Measurements from ENCODE around the gene NDST1.

DNA sequence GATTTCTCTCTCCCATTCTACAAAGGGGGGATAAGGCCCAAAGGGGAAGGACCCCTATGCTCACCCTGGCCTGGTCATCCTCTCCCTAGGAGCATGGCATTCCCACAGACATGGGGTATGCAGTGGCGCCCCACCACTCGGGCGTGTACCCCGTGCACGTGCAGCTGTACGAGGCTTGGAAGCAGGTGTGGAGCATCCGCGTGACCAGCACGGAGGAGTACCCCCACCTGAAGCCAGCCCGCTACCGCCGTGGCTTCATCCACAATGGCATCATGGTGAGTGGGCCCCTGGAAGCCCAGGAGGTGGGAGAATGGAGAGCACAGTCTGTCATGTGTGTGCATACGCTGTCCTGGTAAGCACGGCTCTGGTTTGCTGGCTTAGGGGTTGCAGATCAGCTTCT is 27.7 kb downstream of the NDST1 start:
- TF ChIP-seq, protein P1, sequence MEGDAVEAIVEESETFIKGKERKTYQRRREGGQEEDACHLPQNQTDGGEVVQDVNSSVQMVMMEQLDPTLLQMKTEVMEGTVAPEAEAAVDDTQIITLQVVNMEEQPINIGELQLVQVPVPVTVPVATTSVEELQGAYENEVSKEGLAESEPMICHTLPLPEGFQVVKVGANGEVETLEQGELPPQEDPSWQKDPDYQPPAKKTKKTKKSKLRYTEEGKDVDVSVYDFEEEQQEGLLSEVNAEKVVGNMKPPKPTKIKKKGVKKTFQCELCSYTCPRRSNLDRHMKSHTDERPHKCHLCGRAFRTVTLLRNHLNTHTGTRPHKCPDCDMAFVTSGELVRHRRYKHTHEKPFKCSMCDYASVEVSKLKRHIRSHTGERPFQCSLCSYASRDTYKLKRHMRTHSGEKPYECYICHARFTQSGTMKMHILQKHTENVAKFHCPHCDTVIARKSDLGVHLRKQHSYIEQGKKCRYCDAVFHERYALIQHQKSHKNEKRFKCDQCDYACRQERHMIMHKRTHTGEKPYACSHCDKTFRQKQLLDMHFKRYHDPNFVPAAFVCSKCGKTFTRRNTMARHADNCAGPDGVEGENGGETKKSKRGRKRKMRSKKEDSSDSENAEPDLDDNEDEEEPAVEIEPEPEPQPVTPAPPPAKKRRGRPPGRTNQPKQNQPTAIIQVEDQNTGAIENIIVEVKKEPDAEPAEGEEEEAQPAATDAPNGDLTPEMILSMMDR (IDR thresholded peaks at IDR 0.05), result no peak
- TF ChIP-seq PRRX2 (CRISPR knock-in tag; IDR thresholded peaks at IDR 0.05) (no peak), SP1 (CRISPR knock-in tag; conservative IDR thresholded peaks at IDR 0.05) (no peak), TEAD1 (CRISPR knock-in tag; IDR thresholded peaks at IDR 0.05) (no peak), FOXP4 (CRISPR knock-in tag; IDR thresholded peaks at IDR 0.05) (no peak)
- TF ChIP-seq, protein P2, sequence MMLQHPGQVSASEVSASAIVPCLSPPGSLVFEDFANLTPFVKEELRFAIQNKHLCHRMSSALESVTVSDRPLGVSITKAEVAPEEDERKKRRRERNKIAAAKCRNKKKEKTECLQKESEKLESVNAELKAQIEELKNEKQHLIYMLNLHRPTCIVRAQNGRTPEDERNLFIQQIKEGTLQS (CRISPR knock-in tag; conservative IDR thresholded peaks at IDR 0.05), result no peak
